Metanephros (tissue), 1 donor: ENCODE data around the gene CDYL2. TPM values are rescaled to one million over a fixed set of nuclear protein-coding genes. Genes with fewer than 3 reads are reported as not detected.

Source experiments
- total RNA-seq: library from RNA; depleted of rRNA; stranded (reverse); fragments of >200 nt; gene quantifications from one replicate; pipeline ENCODE4 v1.2.3, GENCODE V29; 2014

The CDYL2 gene
- 6.4 TPM for total RNA-seq

GRCh38 chr16:80804526-80805383, at the start of gene CDYL2:
CDYL2 (minus strand) TSS chr16:80804598; CDS start chr16:80804173, 425 bp downstream.

Other genes with a start within 250 kb of the CDYL2 start
- gene CMC2, start 202.3 kb upstream of the CDYL2 start, total RNA-seq, result 51.9 TPM
- gene CENPN, start 202.6 kb upstream of the CDYL2 start, total RNA-seq, result 6.5 TPM
- 29.7 TPM for gene ATMIN, start 231.2 kb upstream of the CDYL2 start, total RNA-seq